GM19467 (cell line): ENCODE results near the gene PTPRO.

ENCODE experiments used
- ATAC-seq: cut with Tn5 transposase; IDR thresholded peaks from one replicate; pipeline ENCODE4 v1.9.1; 2021; ENCODE audit warnings: mild to moderate bottlenecking, moderate library complexity; ENCODE audit not compliant: unreplicated experiment

PTPRO gene

GRCh38 chr12:15522574-15523187, 200.4 kb downstream of the PTPRO start:
- ATAC-seq = no peak

DNA sequence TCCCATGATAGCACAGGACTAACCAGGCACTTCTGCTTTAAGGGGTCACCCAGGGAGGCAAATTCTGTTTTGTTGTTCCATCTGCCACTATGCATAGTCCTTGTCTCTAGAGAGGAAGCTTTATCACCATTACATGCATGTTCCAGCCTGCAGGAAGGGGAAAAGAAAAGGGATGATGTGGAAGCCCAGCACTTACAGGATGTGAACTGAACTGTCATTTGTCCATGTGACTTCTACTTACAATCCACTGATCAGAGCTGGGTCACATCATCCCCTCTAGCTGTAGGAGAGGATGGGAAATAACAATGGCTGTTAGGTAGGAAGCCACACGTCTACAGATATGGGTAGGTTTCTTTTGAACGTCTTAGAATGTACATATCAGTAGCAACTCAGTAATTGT, 203.1 kb downstream of the PTPRO start:
- ATAC-seq = no peak

- ATAC-seq = peak; percentile 100
Measured at GRCh38 chr12:15526033-15526432, 203.7 kb downstream of the PTPRO start.

DNA sequence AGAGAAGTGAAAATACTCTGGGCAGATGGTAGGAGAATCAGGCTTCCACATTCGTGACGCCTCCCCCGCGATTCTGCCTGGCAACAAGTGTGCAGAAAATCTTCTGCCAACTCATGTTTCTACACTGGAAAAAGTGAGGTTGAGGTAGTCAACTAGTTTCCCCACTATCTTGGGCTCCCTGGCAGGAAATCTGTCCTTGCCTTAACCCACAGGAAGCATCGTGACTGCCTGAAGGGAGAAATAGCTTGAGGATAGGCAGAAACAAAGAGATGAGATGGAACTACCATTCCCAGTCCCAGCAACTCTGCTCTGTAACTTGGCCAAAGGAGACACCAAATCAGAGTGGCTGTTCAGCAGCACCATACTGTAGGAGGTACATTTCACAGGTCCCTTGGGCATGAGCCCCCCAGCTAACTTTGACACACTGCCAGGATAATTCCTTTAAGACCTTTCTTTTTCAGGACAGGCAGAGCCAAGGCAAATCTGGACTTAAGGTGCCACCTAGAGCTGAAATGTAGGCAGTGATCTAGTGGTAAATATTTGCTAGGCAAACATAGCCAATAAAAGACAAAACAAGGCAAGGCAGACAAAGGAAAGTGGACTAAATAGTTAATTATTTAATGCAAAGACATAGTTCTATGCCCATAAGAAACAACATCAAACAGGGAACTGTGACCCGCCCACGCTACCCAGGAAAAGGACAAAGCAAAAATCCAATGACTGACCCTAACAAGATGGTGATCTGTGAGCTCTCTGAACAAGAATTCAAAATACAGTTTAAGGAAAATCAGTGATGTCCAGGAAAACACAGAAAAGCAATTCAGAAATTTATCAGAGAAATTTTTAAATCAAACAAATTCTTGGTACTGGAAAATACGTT, 205.1 kb downstream of the PTPRO start:
- no peak for ATAC-seq

DNA sequence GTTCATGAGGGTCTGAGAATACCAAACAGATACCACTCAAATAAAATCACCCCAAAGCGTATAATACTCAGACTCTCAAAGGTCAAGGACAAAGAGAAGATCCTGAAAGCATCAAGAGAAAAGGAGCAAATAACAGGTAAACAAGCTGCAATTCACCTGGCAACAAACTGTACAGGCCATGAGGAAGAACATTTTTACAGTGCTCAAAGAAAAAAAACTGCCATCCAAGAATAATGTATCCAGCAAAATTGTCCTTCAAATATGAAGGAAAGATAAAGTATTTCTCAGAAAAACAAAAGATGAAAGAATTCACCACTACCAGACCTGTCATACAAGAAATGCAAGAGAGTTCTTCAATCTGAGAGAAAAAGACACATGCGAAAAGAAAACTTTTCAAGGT, 206.4 kb downstream of the PTPRO start:
- ATAC-seq = no peak

DNA sequence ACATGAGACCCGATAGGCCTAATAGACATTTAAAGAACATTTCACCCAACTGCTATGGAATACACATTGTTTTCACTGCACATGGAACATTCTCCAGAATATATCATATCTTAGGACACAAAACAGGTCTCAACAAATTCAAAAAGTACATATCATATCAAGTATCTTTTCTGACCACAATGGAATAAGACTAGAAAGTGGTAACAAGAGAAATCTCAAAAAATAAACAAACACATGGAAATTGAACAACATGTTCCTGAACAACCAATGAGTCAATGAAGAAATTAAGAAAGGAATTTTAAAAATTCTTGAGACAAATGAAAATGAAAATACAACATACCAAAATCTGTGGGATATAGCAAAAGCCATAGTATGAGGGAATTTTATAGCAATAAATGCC, 208.1 kb downstream of the PTPRO start:
- ATAC-seq = no peak

DNA sequence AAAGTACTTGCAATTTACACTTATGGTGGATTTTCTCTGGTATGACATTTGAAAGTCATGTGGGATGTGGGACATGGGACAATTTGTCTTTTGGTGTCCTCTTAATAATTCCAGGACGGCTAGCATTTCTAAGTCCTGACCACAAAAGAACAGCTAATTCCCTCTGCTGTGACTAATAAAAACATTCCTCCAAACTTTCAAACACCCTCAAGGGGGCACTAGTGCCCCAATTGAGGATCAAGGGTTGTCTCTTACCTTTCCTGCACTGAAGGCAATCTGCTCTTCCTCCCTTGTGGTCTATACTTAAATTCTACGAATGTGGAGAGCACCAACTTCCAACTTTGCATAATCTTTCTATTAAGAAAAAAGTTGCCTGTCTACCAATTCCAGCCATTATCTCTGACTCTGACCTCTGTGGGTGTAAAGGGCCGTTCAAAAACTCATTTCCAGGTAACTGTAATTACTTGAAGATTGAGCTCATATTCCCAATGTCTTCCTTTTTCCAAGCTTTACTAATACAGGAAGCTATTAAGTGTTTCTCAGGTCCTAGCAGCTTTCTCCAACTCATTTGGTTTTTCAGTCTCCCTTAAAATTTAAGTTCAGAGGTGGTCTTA, 210.2 kb downstream of the PTPRO start:
- peak; percentile 39 for ATAC-seq

DNA sequence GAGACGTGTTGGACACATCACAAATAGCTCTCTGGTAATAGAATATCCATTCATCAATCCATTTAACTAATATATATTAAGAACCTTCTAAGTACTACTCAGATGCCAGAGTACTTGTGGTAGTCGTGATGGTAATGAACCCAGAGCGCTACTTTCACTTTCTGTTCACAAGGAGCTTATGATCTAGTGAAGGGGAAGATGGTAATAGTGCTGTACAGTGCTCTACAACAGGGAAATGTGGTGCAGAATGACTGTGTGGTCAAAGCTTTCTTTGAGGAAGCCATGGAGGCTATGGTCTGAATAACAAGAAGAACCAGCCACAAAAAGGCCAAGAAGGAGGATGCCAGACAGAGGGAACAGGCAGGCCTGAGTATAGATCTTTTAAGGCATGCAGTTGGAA, 212.0 kb downstream of the PTPRO start:
- ATAC-seq = peak; percentile 80

GRCh38 chr12:15534874-15535273, 212.6 kb downstream of the PTPRO start:
- no peak for ATAC-seq

GRCh38 chr12:15535352-15535781, 213.1 kb downstream of the PTPRO start:
- ATAC-seq = no peak

GRCh38 chr12:15536446-15536845, 214.1 kb downstream of the PTPRO start:
- no peak for ATAC-seq

DNA sequence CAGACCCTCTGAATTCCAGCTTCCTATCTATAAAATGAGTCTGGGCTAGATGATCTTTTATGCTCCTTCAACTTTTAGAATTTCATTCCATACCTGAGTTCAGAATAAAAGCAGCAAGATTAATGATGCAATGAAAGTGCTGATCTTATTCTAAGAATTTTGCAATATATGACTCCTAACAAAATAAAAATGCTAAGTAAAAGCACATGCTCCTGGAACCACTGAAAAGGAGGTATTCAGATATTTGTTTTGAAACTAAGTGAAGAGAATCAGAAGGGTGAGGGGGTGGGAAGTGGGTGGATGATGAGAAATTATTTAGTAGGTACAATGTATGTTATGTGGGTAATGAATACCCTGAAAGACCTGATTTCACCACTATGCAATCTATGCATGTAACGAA, 216.6 kb downstream of the PTPRO start:
- no peak for ATAC-seq

DNA sequence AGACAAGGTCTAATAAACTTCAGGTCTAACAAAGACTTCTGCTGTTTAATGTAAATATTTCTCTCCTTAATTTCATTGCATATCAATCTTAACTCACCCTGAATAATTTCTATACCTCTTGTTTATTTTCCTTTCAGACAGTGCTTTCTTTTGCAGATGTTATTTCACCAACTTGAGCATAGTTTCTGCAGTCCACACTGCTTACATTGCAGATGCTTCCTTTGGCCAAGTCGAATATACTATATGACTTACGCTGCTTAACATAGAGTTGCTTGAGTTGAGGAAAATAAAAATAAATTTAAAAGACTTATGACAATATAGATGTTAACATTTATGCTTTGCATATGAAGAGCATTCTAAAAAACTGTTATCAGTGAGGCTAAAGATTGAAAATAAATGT, 217.7 kb downstream of the PTPRO start:
- ATAC-seq = no peak

- ATAC-seq = no peak
Measured at GRCh38 chr12:15540469-15540872, 218.2 kb downstream of the PTPRO start.

GRCh38 chr12:15541996-15542631, 219.8 kb downstream of the PTPRO start:
- no peak for ATAC-seq

DNA sequence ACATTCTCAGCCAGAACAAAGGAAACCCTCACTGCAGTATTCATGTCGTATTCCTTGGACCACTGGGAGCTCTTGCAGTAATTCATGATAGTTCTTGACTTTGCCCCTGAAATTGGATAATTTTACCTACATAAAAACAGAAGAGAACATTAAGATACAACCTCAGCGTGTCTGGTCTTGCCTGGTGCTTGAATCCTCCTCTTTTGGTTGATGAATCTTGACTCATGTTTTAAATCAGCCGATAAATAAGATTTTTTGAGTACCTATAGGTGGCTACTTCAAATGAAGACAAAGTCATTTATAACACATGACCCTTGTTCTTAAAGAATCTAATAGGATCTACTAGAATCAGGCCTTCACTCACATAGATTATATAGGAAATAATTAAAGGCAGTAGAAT, 221.0 kb downstream of the PTPRO start:
- ATAC-seq = no peak

GRCh38 chr12:15544589-15544988, 222.3 kb downstream of the PTPRO start:
- no peak for ATAC-seq

DNA sequence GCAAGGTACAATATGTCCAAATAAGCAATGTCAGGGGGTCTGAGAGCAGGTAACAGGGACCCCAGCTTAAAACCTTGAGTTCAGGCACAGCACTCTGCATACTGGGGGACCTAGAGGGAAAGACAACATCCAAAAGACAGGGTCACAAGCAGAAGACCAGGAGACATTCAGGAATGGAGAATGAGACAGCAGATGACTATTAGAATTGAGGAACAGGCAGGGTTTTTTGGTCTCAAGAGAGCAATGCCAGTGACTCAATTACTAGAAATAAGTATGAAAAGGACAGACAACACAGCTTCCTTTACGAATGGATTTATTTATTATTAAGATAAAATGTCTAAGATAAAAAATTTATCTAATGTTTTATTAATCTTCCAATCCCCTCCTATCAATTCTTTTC, 223.0 kb downstream of the PTPRO start:
- no peak for ATAC-seq

DNA sequence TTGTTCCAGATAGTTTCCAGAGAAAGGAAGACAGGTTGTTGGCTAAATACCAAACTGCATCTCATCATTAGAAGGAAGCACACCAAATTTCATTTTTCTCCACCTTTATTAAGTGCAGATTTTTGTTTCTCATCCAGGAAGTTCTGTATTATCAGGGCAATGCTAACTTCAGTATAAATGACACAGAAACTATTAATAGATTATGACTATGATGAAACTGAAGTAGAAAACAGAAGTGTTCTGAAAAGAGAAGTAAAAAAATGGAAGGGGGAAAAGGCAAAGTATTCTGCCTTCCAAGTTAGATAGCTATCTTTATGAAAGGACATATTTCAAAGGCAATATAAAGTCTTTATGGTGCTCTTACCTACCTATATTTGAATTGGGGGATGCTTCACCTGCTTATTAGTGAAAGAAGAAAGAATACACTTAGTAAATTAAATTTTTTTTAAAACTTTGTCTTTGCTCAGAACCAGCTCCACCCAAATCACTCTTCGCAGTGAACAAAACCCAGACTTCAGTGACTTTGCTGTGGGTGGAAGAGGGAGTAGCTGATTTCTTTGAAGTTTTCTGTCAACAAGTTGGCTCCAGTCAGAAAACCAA, 223.9 kb downstream of the PTPRO start:
- ATAC-seq = no peak

DNA sequence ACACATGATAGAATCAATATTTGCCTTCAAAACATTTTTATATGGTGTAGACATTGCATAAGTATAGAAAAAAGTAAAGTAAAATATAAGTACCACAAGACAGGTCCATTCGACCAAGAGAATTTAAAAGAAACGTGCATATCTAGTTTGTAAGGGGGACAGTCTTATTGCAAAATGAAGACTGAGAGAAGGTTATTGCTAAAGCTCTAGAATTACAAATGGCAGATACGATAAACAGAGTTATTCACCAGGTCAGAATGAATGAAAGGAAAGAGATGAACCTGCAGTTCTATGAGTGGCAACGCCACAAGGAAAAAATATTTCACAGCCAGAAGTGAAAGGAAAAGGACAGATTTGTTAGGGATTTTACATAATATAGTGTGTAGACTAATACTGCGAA, 224.8 kb downstream of the PTPRO start:
- no peak for ATAC-seq

DNA sequence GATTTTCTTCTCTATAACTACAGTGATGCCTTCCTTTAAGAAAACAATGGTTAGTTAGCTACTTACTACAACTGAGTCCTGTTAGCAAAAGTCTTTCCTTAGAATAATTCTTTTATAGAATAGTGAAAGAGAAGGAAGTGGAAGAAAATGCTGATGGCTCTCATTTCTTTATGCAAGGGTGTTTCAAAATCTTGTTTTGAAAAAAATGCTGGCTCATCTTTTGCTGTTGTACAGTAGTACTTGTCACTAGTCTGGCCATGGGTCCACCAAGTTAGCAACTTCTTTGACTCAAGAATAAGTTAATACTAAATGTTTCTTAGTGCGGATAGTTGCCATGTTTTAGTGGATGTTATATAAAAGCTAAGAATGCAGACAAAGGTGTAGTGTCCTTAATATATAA, 225.4 kb downstream of the PTPRO start:
- no peak for ATAC-seq
